ENCODE measurements around the gene CACNB4.
"Not testable (repeated sequence)": the region's sequence is repeated elsewhere in the genome, so short reads cannot be mapped to it uniquely, and the experiment has no call there.

Gene CACNB4

DNA sequence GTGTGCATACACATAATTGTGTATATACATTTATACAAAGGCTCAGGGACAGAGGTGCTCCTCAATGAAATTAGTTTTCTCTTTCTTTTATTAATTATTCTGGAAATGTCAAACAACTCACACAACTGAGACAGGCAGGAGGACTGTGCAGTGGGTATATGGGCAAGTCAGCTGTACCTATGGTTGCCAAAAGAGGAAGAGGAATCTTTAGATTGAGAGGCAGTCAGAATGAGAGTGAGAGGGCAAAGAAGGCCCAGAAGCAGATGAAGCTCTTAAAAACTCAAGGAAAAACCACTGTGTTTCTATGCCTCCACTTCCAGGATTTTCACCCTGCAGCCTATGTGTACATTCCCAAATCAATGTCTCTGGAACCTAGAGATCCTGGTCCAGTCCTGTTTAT lies 79.1 kb downstream of the CACNB4 start:
- no peak for TF ChIP-seq CTCF (conservative IDR thresholded peaks at IDR 0.05; ENCODE audit: low read depth, low read length)
- no peak for DNase-seq (ENCODE audit: low read depth)
- H3K4me3 ChIP-seq (ENCODE audit: low read length): no peak overlapping the region

DNA sequence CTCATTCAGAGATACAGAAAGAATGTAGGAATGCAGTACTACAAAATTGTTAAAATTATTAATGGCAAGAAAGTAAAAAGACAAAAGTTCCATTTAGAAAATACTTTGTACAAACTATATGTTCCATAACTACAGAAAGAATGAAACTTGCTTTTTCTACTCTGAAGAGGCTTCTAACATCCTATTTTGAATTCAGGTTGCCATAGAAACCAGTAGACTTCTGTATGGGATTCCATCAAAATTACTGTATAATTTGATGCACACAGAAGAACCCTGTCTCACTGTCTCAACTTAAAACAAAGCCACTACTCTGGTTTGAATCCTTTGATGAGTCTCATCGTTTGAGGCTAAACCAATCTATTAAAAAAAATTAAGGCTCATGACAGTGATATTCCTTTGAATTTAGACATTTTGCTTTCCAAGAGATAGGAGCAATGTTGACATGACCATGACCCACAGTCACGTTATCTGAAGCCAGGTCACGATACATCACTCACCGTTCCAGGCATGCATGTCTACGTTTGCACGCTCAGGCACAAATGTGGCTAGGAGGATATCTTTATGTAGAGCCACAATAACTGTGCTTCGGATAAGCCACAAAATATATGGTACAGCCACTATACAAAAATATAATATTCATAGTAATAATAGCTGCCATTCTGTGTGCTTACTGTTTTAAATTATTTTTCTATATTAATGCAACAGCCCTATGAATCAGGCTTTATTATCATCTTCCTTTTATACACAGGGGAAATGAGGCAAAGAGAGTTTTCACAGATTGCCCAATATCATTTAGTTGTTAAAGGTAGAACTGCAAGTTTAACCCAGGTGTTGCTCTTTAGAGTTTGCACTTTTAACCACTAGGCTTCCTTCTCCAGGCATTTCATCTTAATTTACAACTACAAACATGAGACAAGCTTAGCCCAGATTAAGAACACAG lies 82.4 kb downstream of the CACNB4 start:
- no peak overlapping the region for H3K4me3 ChIP-seq (ENCODE audit: low read length)
- no peak for TF ChIP-seq CTCF (conservative IDR thresholded peaks at IDR 0.05; ENCODE audit: low read depth, low read length)
- no peak for DNase-seq (ENCODE audit: low read depth)

- DNase-seq (ENCODE audit: low read depth): no peak
- H3K4me3 ChIP-seq (ENCODE audit: low read length): no peak overlapping the region
- TF ChIP-seq CTCF (conservative IDR thresholded peaks at IDR 0.05; ENCODE audit: low read depth, low read length): no peak
These were observed 83.3 kb downstream of the CACNB4 start for GRCh38 chr2:152015552-152015951.

GRCh38 chr2:152012697-152013096 lies 86.1 kb downstream of the CACNB4 start:
- no peak overlapping the region for H3K4me3 ChIP-seq (ENCODE audit: low read length)
- no peak for DNase-seq (ENCODE audit: low read depth)
- no peak for TF ChIP-seq CTCF (conservative IDR thresholded peaks at IDR 0.05; ENCODE audit: low read depth, low read length)

- DNase-seq (ENCODE audit: low read depth): no peak
- H3K4me3 ChIP-seq (ENCODE audit: low read length): no peak overlapping the region
- no peak for TF ChIP-seq CTCF (conservative IDR thresholded peaks at IDR 0.05; ENCODE audit: low read depth, low read length)
These were observed 87.1 kb downstream of the CACNB4 start for GRCh38 chr2:152011724-152012123.

- no peak for TF ChIP-seq CTCF (conservative IDR thresholded peaks at IDR 0.05; ENCODE audit: low read depth, low read length)
- no peak for DNase-seq (ENCODE audit: low read depth)
These were observed 93.2 kb downstream of the CACNB4 start for GRCh38 chr2:152005607-152006006.

GRCh38 chr2:152003283-152003682 lies 95.6 kb downstream of the CACNB4 start:
- DNase-seq (ENCODE audit: low read depth); H3K4me3 ChIP-seq (ENCODE audit: low read length): not testable (repeated sequence)

More at GRCh38 chr2:152005607-152006006, 93.2 kb downstream of the CACNB4 start:
- no peak overlapping the region for H3K4me3 ChIP-seq (ENCODE audit: low read length)

All from retinal pigment epithelial cell (primary cell).